CD4-positive, CD25-positive, alpha-beta regulatory T cell (primary cell): Measurements from ENCODE around the gene RSPH1. TPM values are rescaled to one million over a fixed set of nuclear protein-coding genes. Genes with fewer than 3 reads are reported as not detected.

Experiments used
- ATAC-seq, 2 donors: fragments of 150-1000 bp; cut with Tn5 transposase; one replicate each; pipeline ENCODE4 v1.10.0; 2021; ENCODE audit warnings: low read depth in 2 of 2, moderate number of reproducible peaks in 2 of 2, moderate library complexity in 1 of 2
- DNase-seq, 3 donors: peaks; one replicate each; pipeline versions ENCODE4 v3.0.0 to v3.0.0-alpha.2; 2012 to 2022; ENCODE audit warnings: mixed read lengths in 1 of 3
- H3K27ac ChIP-seq: one replicate; pipeline ENCODE4 v1.7.0; 2013; ENCODE audit warnings: mild to moderate bottlenecking, low read length; ENCODE audit not compliant: insufficient read depth, poor library complexity, severe bottlenecking
- H3K27me3 ChIP-seq: one replicate; pipeline ENCODE4 v1.7.0; 2013; ENCODE audit warnings: low read length; ENCODE audit not compliant: control insufficient read depth, insufficient read depth
- H3K36me3 ChIP-seq: one replicate; pipeline ENCODE4 v1.7.0; 2013; ENCODE audit warnings: mild to moderate bottlenecking, low read length, moderate library complexity; ENCODE audit not compliant: control insufficient read depth, insufficient read depth
- H3K4me1 ChIP-seq: 2 replicates; pipeline ENCODE4 v1.7.0; 2013; ENCODE audit warnings: mild to moderate bottlenecking, low read length; ENCODE audit not compliant: insufficient read depth, control insufficient read depth, poor library complexity, severe bottlenecking
- H3K4me3 ChIP-seq: one replicate; pipeline ENCODE4 v1.7.0; 2013; ENCODE audit warnings: low read depth, mild to moderate bottlenecking, low read length, moderate library complexity
- H3K9me3 ChIP-seq, 2 experiments: 1 replicate in 1 of 2; 2 replicates in 1 of 2; pipeline ENCODE4 v1.7.0; 2013; ENCODE audit warnings: low read length in 2 of 2, mild to moderate bottlenecking in 1 of 2, moderate library complexity in 1 of 2; ENCODE audit not compliant: control insufficient read depth in 2 of 2
- H3K27ac Mint-ChIP-seq, 3 donors: one replicate each; pipeline ENCODE4 v1.8.0; 2020 to 2022; ENCODE audit warnings: mild to moderate bottlenecking in 3 of 3, mixed read lengths in 3 of 3, moderate library complexity in 2 of 3
- H3K27me3 Mint-ChIP-seq: one replicate; pipeline ENCODE4 v1.8.0; 2022; ENCODE audit warnings: mild to moderate bottlenecking, mixed read lengths
- H3K36me3 Mint-ChIP-seq: one replicate; pipeline ENCODE4 v1.8.0; 2020; ENCODE audit warnings: mixed read lengths
- H3K4me1 Mint-ChIP-seq, 4 donors: one replicate each; pipeline ENCODE4 v1.8.0; 2020 to 2022; ENCODE audit warnings: mixed read lengths in 4 of 4, mild to moderate bottlenecking in 1 of 4
- H3K4me3 Mint-ChIP-seq, 4 donors: one replicate each; pipeline ENCODE4 v1.8.0; 2020 to 2022; ENCODE audit warnings: mild to moderate bottlenecking in 4 of 4, mixed read lengths in 4 of 4, moderate library complexity in 3 of 4
- H3K9me3 Mint-ChIP-seq, 7 donors: one replicate each; pipeline ENCODE4 v1.8.0; 2020 to 2022; ENCODE audit warnings: mixed read lengths in 7 of 7, mild to moderate bottlenecking in 3 of 7, moderate library complexity in 2 of 7
- polyA plus RNA-seq, 4 donors: library from polyadenylated mRNA; unstranded; fragments of 300-500 nt; fragmentation: Illumina TruSeq; gene quantifications; one replicate each; pipeline ENCODE4 v1.2.3, GENCODE V29; 2021
- total RNA-seq: library from RNA; stranded (reverse); gene quantifications from one replicate; pipeline ENCODE4 v1.2.3, GENCODE V29; 2022

Gene RSPH1
- total and polyA plus RNA-seq, 5 donors from 2014 or later: 0.25 TPM; not detected in 4

GRCh38 chr21:42453986-42454570 lies 41.9 kb downstream of the RSPH1 start:
- no peak for ATAC-seq
- Mint-ChIP-seq H3K4me3 (no peak overlapping the region), H3K27ac (no peak overlapping the region), H3K36me3 (peaks cover 3% of the 10 kb centered on the region), H3K4me1 (peaks cover 0 to 44% (median 34%) of the 10 kb centered on the region in 4 donors), H3K9me3 (peaks cover 0 to 1% (median 0%) of the 10 kb centered on the region in 7 donors), H3K27me3 (no peaks in the 10 kb centered on the region)
- H3K27ac ChIP-seq: no peak overlapping the region
- no peaks in the 10 kb centered on the region for H3K36me3 ChIP-seq
- peaks cover 22% of the 10 kb centered on the region for H3K4me1 ChIP-seq
- H3K9me3 ChIP-seq: no peaks in the 10 kb centered on the region
- DNase-seq: no peak
- H3K4me3 ChIP-seq: no peak overlapping the region
- no peaks in the 10 kb centered on the region for H3K27me3 ChIP-seq

- Mint-ChIP-seq H3K4me1 (peaks cover 0 to 48% (median 35%) of the 10 kb centered on the region in 4 donors), H3K36me3 (peaks cover 3% of the 10 kb centered on the region), H3K27me3 (no peaks in the 10 kb centered on the region), H3K4me3 (no peak overlapping the region), H3K27ac (no peak overlapping the region), H3K9me3 (peaks cover 0 to 1% (median 0%) of the 10 kb centered on the region in 7 donors)
- H3K4me1 ChIP-seq: peaks cover 22% of the 10 kb centered on the region
- H3K9me3 ChIP-seq: no peaks in the 10 kb centered on the region
- no peak overlapping the region for H3K4me3 ChIP-seq
- ATAC-seq (no peak), DNase-seq (no peak)
- no peaks in the 10 kb centered on the region for H3K27me3 ChIP-seq
- H3K36me3 ChIP-seq: peaks cover 4% of the 10 kb centered on the region
- no peak overlapping the region for H3K27ac ChIP-seq
Observed at GRCh38 chr21:42453224-42453985, 42.6 kb downstream of the RSPH1 start.

GRCh38 chr21:42452401-42453223 lies 43.4 kb downstream of the RSPH1 start:
- Histone ChIP-seq H3K27ac (no peak overlapping the region), H3K27me3 (no peaks in the 10 kb centered on the region), H3K36me3 (peaks cover 12% of the 10 kb centered on the region), H3K4me3 (no peak overlapping the region), H3K9me3 (no peaks in the 10 kb centered on the region), H3K4me1 (peaks cover 22% of the 10 kb centered on the region)
- H3K4me3 Mint-ChIP-seq: no peak overlapping the region
- H3K4me1 Mint-ChIP-seq: peaks cover 0 to 51% (median 35%) of the 10 kb centered on the region in 4 donors
- H3K9me3 Mint-ChIP-seq: peaks cover 0 to 1% (median 0%) of the 10 kb centered on the region in 7 donors
- peak overlapping the region in 1 of 3 donors; percentile 73 for H3K27ac Mint-ChIP-seq
- ATAC-seq: no peak
- no peaks in the 10 kb centered on the region for H3K27me3 Mint-ChIP-seq
- no peak for DNase-seq
- H3K36me3 Mint-ChIP-seq: peaks cover 10% of the 10 kb centered on the region

DNA sequence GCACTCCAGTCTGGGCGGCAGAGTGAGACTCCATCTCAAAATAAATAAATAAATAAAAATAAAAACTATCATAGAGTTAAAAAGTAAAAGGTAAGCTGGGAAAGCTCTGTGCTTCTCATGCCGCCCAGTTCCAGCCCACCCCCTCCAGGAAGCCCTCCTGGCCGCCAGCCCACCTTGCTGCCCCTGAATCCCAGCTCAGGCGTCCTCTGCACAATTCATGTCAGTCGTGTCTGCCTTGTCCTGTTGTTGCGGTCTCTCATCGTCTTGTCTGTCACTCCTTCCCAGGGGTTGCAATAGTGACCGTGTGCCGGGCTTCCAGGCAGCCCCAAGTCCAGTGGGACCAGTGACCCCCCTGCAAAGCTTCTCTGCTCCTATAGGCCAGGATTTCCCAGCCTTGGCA lies 44.1 kb downstream of the RSPH1 start:
- ATAC-seq (no peak), DNase-seq (no peak)
- H3K4me1 Mint-ChIP-seq: peaks cover 0 to 48% (median 31%) of the 10 kb centered on the region in 4 donors
- Histone ChIP-seq H3K27ac (no peak overlapping the region), H3K27me3 (no peaks in the 10 kb centered on the region), H3K4me3 (no peak overlapping the region), H3K36me3 (peaks cover 19% of the 10 kb centered on the region), H3K4me1 (peaks cover 21% of the 10 kb centered on the region), H3K9me3 (no peaks in the 10 kb centered on the region)
- H3K9me3 Mint-ChIP-seq: peaks cover 0 to 1% (median 0%) of the 10 kb centered on the region in 7 donors
- peak overlapping the region in 1 of 3 donors; percentile 73 for H3K27ac Mint-ChIP-seq
- H3K27me3 Mint-ChIP-seq: no peaks in the 10 kb centered on the region
- H3K4me3 Mint-ChIP-seq: no peak overlapping the region
- peaks cover 12% of the 10 kb centered on the region for H3K36me3 Mint-ChIP-seq

- peak overlapping the region; percentile 31 to 97 (median 88) for H3K27ac Mint-ChIP-seq
- peaks cover 0 to 32% (median 20%) of the 10 kb centered on the region in 4 donors for H3K4me1 Mint-ChIP-seq
- Histone ChIP-seq H3K9me3 (no peaks in the 10 kb centered on the region), H3K36me3 (peaks cover 47% of the 10 kb centered on the region), H3K27me3 (no peaks in the 10 kb centered on the region), H3K4me1 (peaks cover 10% of the 10 kb centered on the region), H3K27ac (peak overlapping the region; percentile 48), H3K4me3 (no peak overlapping the region)
- no peaks in the 10 kb centered on the region for H3K9me3 Mint-ChIP-seq
- no peak overlapping the region for H3K4me3 Mint-ChIP-seq
- ATAC-seq (no peak), DNase-seq (no peak)
- peaks cover 25% of the 10 kb centered on the region for H3K36me3 Mint-ChIP-seq
- no peaks in the 10 kb centered on the region for H3K27me3 Mint-ChIP-seq
Observed at GRCh38 chr21:42448686-42449085, 47.3 kb downstream of the RSPH1 start.

- Mint-ChIP-seq H3K4me3 (no peak overlapping the region), H3K36me3 (peaks cover 30% of the 10 kb centered on the region), H3K9me3 (no peaks in the 10 kb centered on the region), H3K4me1 (peaks cover 0 to 31% (median 20%) of the 10 kb centered on the region in 4 donors), H3K27ac (no peak overlapping the region), H3K27me3 (no peaks in the 10 kb centered on the region)
- Histone ChIP-seq H3K27me3 (no peaks in the 10 kb centered on the region), H3K36me3 (peaks cover 56% of the 10 kb centered on the region), H3K9me3 (no peaks in the 10 kb centered on the region), H3K27ac (no peak overlapping the region), H3K4me1 (peaks cover 10% of the 10 kb centered on the region), H3K4me3 (no peak overlapping the region)
- no peak for ATAC-seq
- DNase-seq: no peak
Observed at GRCh38 chr21:42447732-42448131, 48.3 kb downstream of the RSPH1 start.

DNA sequence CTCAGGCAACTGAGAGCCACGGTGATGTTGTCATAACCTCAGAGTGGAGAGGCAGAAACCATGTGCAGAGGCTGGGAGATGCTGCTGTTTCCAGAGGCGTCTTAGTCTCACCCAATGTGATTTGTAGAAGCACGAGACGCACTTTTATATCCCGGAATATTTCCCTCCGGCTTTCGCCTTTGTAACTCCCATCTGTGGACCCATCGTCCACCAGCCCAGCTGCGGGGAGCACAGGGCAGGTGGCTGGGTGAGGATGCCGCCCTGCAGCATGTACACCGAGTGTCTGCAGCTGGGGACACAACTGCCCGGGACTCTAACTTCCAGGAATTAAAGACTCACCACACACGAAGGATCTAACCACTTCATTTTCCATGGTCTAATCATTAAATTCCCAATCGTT lies 48.8 kb downstream of the RSPH1 start:
- peaks cover 62% of the 10 kb centered on the region for H3K36me3 ChIP-seq
- peaks cover 36% of the 10 kb centered on the region for H3K36me3 Mint-ChIP-seq

More for the DNA sequence above, 48.8 kb downstream of the RSPH1 start:
- Histone ChIP-seq H3K4me1 (peaks cover 10% of the 10 kb centered on the region), H3K27ac (no peak overlapping the region), H3K4me3 (no peak overlapping the region), H3K27me3 (no peaks in the 10 kb centered on the region), H3K9me3 (no peaks in the 10 kb centered on the region)
- no peak overlapping the region for H3K27ac Mint-ChIP-seq
- DNase-seq (no peak), ATAC-seq (no peak)
- H3K4me1 Mint-ChIP-seq: peaks cover 3 to 34% (median 23%) of the 10 kb centered on the region in 4 donors
- no peaks in the 10 kb centered on the region for H3K27me3 Mint-ChIP-seq
- H3K4me3 Mint-ChIP-seq: no peak overlapping the region
- H3K9me3 Mint-ChIP-seq: no peaks in the 10 kb centered on the region
